Thymus (tissue), 11 donors: Measurements from ENCODE around the gene PXMP4. TPM values are rescaled to one million over a fixed set of nuclear protein-coding genes. Genes with fewer than 3 reads are reported as not detected.

Source experiments
- DNase-seq, 9 donors: peaks; one replicate each; pipeline ENCODE4 v3.0.0-alpha.2; 2013; ENCODE audit warnings: low spot score in 9 of 9, low read depth in 6 of 9, missing footprints in 1 of 9
- H3K27ac ChIP-seq, 2 donors: one replicate each; pipeline ENCODE4 v1.5.1; 2013; ENCODE audit warnings: control low read depth in 1 of 2, low read depth in 1 of 2, low read length in 1 of 2, mild to moderate bottlenecking in 1 of 2, moderate library complexity in 1 of 2
- H3K27me3 ChIP-seq, 2 donors: one replicate each; pipeline ENCODE4 v1.5.1; 2013; ENCODE audit warnings: low read length in 1 of 2; ENCODE audit not compliant: control insufficient read depth in 2 of 2, insufficient read depth in 1 of 2
- H3K36me3 ChIP-seq, 2 donors: one replicate each; pipeline ENCODE4 v1.5.1; 2013; ENCODE audit warnings: low read length in 1 of 2, mild to moderate bottlenecking in 1 of 2, moderate library complexity in 1 of 2; ENCODE audit not compliant: control insufficient read depth in 2 of 2, insufficient read depth in 2 of 2
- H3K4me1 ChIP-seq, 2 donors: one replicate each; pipeline ENCODE4 v1.5.1; 2013; ENCODE audit warnings: low read length in 2 of 2; ENCODE audit not compliant: control insufficient read depth in 2 of 2, insufficient read depth in 2 of 2
- H3K4me3 ChIP-seq, 2 donors: one replicate each; pipeline ENCODE4 v1.5.1; 2013; ENCODE audit warnings: low read length in 2 of 2, control low read depth in 1 of 2, mild to moderate bottlenecking in 1 of 2
- H3K9me3 ChIP-seq, 2 donors: one replicate each; pipeline ENCODE4 v1.5.1; 2013; ENCODE audit warnings: low read length in 1 of 2, mild to moderate bottlenecking in 1 of 2; ENCODE audit not compliant: control insufficient read depth in 2 of 2, insufficient read depth in 1 of 2
- WGBS: extraction: QIAGEN DNeasy Blood & Tissue Kit; methylation state at CpG from one replicate; pipeline ENCODE4 v1.1.7; 2013; 5-methylcytosine and 5-hydroxymethylcytosine counted together
- polyA plus RNA-seq: library from polyadenylated mRNA; stranded (reverse); fragments of 200-250 nt; gene quantifications from one replicate; pipeline ENCODE4 v1.2.3, GENCODE V29; 2013
- total RNA-seq: library from RNA; stranded (reverse); fragments of 120-200 nt; gene quantifications from one replicate; pipeline ENCODE4 v1.2.4, GENCODE V29; 2013
- donor health status: healthy.

The PXMP4 gene
- total and polyA plus RNA-seq, 2 donors = 3.8 to 4.0 TPM

GRCh38 chr20:33711446-33711738 is 8.7 kb downstream of the PXMP4 start:
- WGBS = 95% methylated on average over 1 of the region's 1 CpG
- no peaks in the 10 kb centered on the region for H3K9me3 ChIP-seq
- H3K27ac ChIP-seq = no peak overlapping the region
- no peak overlapping the region for H3K4me3 ChIP-seq
- no peaks in the 10 kb centered on the region for H3K4me1 ChIP-seq
- H3K27me3 ChIP-seq = no peaks in the 10 kb centered on the region
- no peak for DNase-seq
- H3K36me3 ChIP-seq = peaks cover 37 to 47% of the 10 kb centered on the region in 2 donors

GRCh38 chr20:33710681-33711445 is 9.2 kb downstream of the PXMP4 start:
- Histone ChIP-seq H3K36me3 (peaks cover 40 to 47% of the 10 kb centered on the region in 2 donors), H3K27ac (no peak overlapping the region), H3K9me3 (no peaks in the 10 kb centered on the region), H3K4me1 (no peaks in the 10 kb centered on the region), H3K4me3 (no peak overlapping the region), H3K27me3 (no peaks in the 10 kb centered on the region)
- DNase-seq = no peak
- 89% methylated on average over 14 of the region's 14 CpGs for WGBS

GRCh38 chr20:33709905-33710541 is 10.1 kb downstream of the PXMP4 start:
- no peak for DNase-seq
- Histone ChIP-seq H3K27me3 (no peaks in the 10 kb centered on the region), H3K27ac (no peak overlapping the region), H3K36me3 (peaks cover 40 to 46% of the 10 kb centered on the region in 2 donors), H3K9me3 (no peaks in the 10 kb centered on the region), H3K4me1 (no peaks in the 10 kb centered on the region), H3K4me3 (no peak overlapping the region)
- WGBS = 94% methylated on average over 16 of the region's 16 CpGs

GRCh38 chr20:33709398-33709797 is 10.7 kb downstream of the PXMP4 start:
- Histone ChIP-seq H3K27ac (no peak overlapping the region), H3K4me1 (no peaks in the 10 kb centered on the region), H3K36me3 (peaks cover 38 to 42% of the 10 kb centered on the region in 2 donors), H3K4me3 (no peak overlapping the region), H3K9me3 (no peaks in the 10 kb centered on the region), H3K27me3 (no peaks in the 10 kb centered on the region)
- DNase-seq = no peak
- WGBS = 100% methylated on average over 2 of the region's 2 CpGs

- no peak for DNase-seq
- H3K4me1 ChIP-seq = no peaks in the 10 kb centered on the region
- H3K27me3 ChIP-seq = no peaks in the 10 kb centered on the region
- H3K4me3 ChIP-seq = no peak overlapping the region
- H3K36me3 ChIP-seq = peaks cover 29 to 30% of the 10 kb centered on the region in 2 donors
- H3K27ac ChIP-seq = no peak overlapping the region
- 93% methylated on average over 11 of the region's 11 CpGs for WGBS
- no peaks in the 10 kb centered on the region for H3K9me3 ChIP-seq
Observed at GRCh38 chr20:33707668-33708067, 12.4 kb downstream of the PXMP4 start.

- DNase-seq = no peak
- H3K4me1 ChIP-seq = no peaks in the 10 kb centered on the region
- no peak overlapping the region for H3K4me3 ChIP-seq
- no peak overlapping the region for H3K27ac ChIP-seq
- H3K9me3 ChIP-seq = peaks cover 0 to 8% of the 10 kb centered on the region in 2 donors
- H3K27me3 ChIP-seq = no peaks in the 10 kb centered on the region
- H3K36me3 ChIP-seq = peaks cover 9 to 17% of the 10 kb centered on the region in 2 donors
- WGBS = 93% methylated on average over 11 of the region's 11 CpGs
Observed at GRCh38 chr20:33704197-33704924, 15.7 kb downstream of the PXMP4 start.

GRCh38 chr20:33703498-33704137 is 16.5 kb downstream of the PXMP4 start:
- no peak for DNase-seq
- peaks cover 0 to 8% of the 10 kb centered on the region in 2 donors for H3K9me3 ChIP-seq
- no peak overlapping the region for H3K4me3 ChIP-seq
- H3K4me1 ChIP-seq = no peaks in the 10 kb centered on the region
- no peak overlapping the region for H3K27ac ChIP-seq
- 96% methylated on average over 8 of the region's 8 CpGs for WGBS
- no peaks in the 10 kb centered on the region for H3K27me3 ChIP-seq
- H3K36me3 ChIP-seq = peaks cover 9 to 17% of the 10 kb centered on the region in 2 donors

GRCh38 chr20:33702861-33703260 is 17.2 kb downstream of the PXMP4 start:
- no peak for DNase-seq
- Histone ChIP-seq H3K9me3 (peaks cover 0 to 11% of the 10 kb centered on the region in 2 donors), H3K36me3 (peaks cover 9 to 17% of the 10 kb centered on the region in 2 donors), H3K4me1 (no peaks in the 10 kb centered on the region), H3K4me3 (no peak overlapping the region), H3K27ac (no peak overlapping the region), H3K27me3 (no peaks in the 10 kb centered on the region)
- 75% methylated on average over 5 of the region's 5 CpGs for WGBS
